Measurements from ENCODE around the gene IGFBP7.

The IGFBP7 gene

DNA sequence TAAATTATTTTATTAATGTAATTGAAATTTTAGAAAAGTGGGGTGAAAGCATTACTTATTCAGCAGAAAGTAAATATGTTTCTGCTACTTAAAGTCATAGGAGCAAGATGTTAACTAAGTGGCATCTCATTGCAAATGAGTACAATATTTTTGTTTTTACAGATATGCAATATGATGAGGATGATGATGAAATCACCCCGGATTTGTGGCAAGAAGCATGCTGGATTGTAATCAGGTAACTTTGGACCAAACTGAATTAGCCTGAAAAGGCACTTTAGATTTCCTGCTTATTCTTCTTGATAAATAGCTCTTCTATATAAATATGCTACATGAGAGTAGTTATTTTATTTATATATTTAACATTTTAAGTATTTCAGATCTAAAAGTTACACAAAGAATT lies 124.0 kb downstream of the IGFBP7 start:
- TF ChIP-seq POLR2A (IDR thresholded peaks at IDR 0.05; ENCODE audit: low read depth, low read length), result no peak
- DNase-seq (ENCODE audit: insufficient read length, low spot score) (no peak), FAIRE-seq (no peak)

DNA sequence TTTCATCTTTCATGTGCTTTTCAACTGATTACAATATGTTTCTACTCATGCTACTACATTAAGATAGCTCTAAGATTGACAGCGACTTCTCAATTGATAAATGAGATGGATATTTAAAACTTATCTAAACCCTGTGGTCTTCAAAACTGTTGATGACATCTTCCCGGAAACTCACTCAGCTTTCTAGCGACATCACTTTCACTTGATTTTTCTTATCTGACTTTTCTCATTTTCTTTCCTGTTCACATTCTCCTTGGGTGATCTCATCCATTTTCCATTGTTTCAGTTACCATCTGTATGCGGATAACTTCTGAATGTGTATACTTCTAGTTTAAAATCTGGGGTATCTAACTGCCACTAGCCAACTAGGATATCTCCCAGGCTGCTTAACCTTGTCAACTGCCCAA lies 128.4 kb downstream of the IGFBP7 start:
- FAIRE-seq, result no peak
- no peak for TF ChIP-seq POLR2A (IDR thresholded peaks at IDR 0.05; ENCODE audit: low read depth, low read length)
- no peak for DNase-seq (ENCODE audit: insufficient read length, low spot score)

Measured in H54 (cell line).